IMR-90 (cell line): ENCODE measurements around the gene SMYD2. TPM values are rescaled to one million over a fixed set of nuclear protein-coding genes. Genes with fewer than 3 reads are reported as not detected.

Source experiments
- ATAC-seq: fragments of 200-7000 bp; cut with Tn5 transposase; 2 replicates; pipeline ENCODE4 v1.9.1; 2020; ENCODE audit warnings: low read depth, mild to moderate bottlenecking, moderate library complexity
- BruUV-seq: library from RNA; stranded (reverse); fragments of 400-500 nt; replicated peaks from 2 replicates; lab custom pipeline; 2021; lab: Mats Ljungman, UMichigan
- CTCF ChIA-PET: fragments of 300-600 bp; formaldehyde crosslinking; extraction: SDS; loops from one replicate; lab custom pipeline; 2021; ENCODE audit warnings: antibody characterized with exemption; lab: Yijun Ruan, JAX
- POLR2A ChIA-PET: fragments of 300-600 bp; sonication (Branson Sonifier 250); formaldehyde crosslinking; loops from one replicate; lab custom pipeline; 2022; ENCODE audit warnings: antibody characterized with exemption; ENCODE audit not compliant: unreplicated experiment; lab: Charles Lee
- DNase-seq: peaks from one replicate; pipeline ENCODE4 v3.0.0; 2013
- H2AFZ ChIP-seq: replicated peaks from 2 replicates; pipeline ENCODE3; 2013; ENCODE audit warnings: low read length, mild to moderate bottlenecking; ENCODE audit not compliant: poor library complexity
- H2AK5ac ChIP-seq: 2 replicates; pipeline ENCODE4 v1.6.1; 2013; ENCODE audit warnings: low read depth, low read length, inconsistent platforms
- H2AK9ac ChIP-seq: replicated peaks from 2 replicates; pipeline ENCODE3; 2013; ENCODE audit warnings: mild to moderate bottlenecking, low read depth, low read length, moderate library complexity; ENCODE audit not compliant: poor library complexity
- H2BK120ac ChIP-seq: 2 replicates; pipeline ENCODE4 v1.6.1; 2013; ENCODE audit warnings: low read depth, low read length, inconsistent platforms
- H2BK15ac ChIP-seq: 3 replicates; pipeline ENCODE4 v1.6.1; 2013; ENCODE audit warnings: low read depth, low read length, inconsistent platforms
- H2BK20ac ChIP-seq: 2 replicates; pipeline ENCODE4 v1.6.1; 2013; ENCODE audit warnings: low read depth, mild to moderate bottlenecking, inconsistent platforms, low read length, moderate library complexity
- H2BK5ac ChIP-seq: 2 replicates; pipeline ENCODE4 v1.6.1; 2013; ENCODE audit warnings: mild to moderate bottlenecking, low read depth, low read length, inconsistent platforms; ENCODE audit not compliant: poor library complexity, severe bottlenecking
- H3K14ac ChIP-seq: replicated peaks from 2 replicates; pipeline ENCODE4 v1.6.1; 2013; ENCODE audit warnings: low read depth, low read length, inconsistent platforms
- H3K18ac ChIP-seq: 2 replicates; pipeline ENCODE4 v1.6.1; 2013; ENCODE audit warnings: low read depth, low read length, control low read depth
- H3K23ac ChIP-seq: 2 replicates; pipeline ENCODE4 v1.6.1; 2013; ENCODE audit warnings: low read depth, low read length, inconsistent platforms
- H3K27ac ChIP-seq: 2 replicates; pipeline ENCODE4 v1.5.1; 2013; ENCODE audit warnings: mild to moderate bottlenecking, control low read depth, low read length; ENCODE audit not compliant: insufficient read depth
- H3K27me3 ChIP-seq: 2 replicates; pipeline ENCODE4 v1.6.1; 2013; ENCODE audit warnings: low read length; ENCODE audit not compliant: control insufficient read depth, insufficient read depth
- H3K36me3 ChIP-seq: 2 replicates; pipeline ENCODE4 v1.6.1; 2013; ENCODE audit warnings: low read length, mixed read lengths; ENCODE audit not compliant: control insufficient read depth, insufficient read depth
- H3K4ac ChIP-seq: 2 replicates; pipeline ENCODE4 v1.6.1; 2013; ENCODE audit warnings: low read depth, low read length, inconsistent platforms
- H3K4me1 ChIP-seq: 2 replicates; pipeline ENCODE4 v1.6.1; 2013; ENCODE audit warnings: low read length, mixed read lengths; ENCODE audit not compliant: control insufficient read depth, insufficient read depth
- H3K4me2 ChIP-seq: 2 replicates; pipeline ENCODE4 v1.6.1; 2013; ENCODE audit warnings: low read depth, mild to moderate bottlenecking, control low read depth, low read length, moderate library complexity
- H3K4me3 ChIP-seq: 2 replicates; pipeline ENCODE4 v1.5.1; 2013; ENCODE audit warnings: low read depth, mild to moderate bottlenecking, control low read depth, low read length, moderate library complexity; ENCODE audit not compliant: insufficient read depth
- H3K56ac ChIP-seq: 2 replicates; pipeline ENCODE4 v1.6.1; 2013; ENCODE audit warnings: low read length, inconsistent platforms; ENCODE audit not compliant: insufficient read depth; ENCODE audit errors: extremely low read depth
- H3K79me1 ChIP-seq, 2 experiments: 2 replicates each; pipeline ENCODE4 v1.6.1; 2013; ENCODE audit warnings: low read length in 2 of 2, inconsistent platforms in 1 of 2, low read depth in 1 of 2
- H3K9ac ChIP-seq: 2 replicates; pipeline ENCODE4 v1.6.1; 2013; ENCODE audit warnings: low read depth, low read length, control low read depth
- H3K9me1 ChIP-seq: 2 replicates; pipeline ENCODE4 v1.6.1; 2013; ENCODE audit warnings: low read length, inconsistent platforms; ENCODE audit not compliant: insufficient read depth
- H3K9me3 ChIP-seq: 2 replicates; pipeline ENCODE4 v1.6.1; 2013; ENCODE audit warnings: low read length; ENCODE audit not compliant: control insufficient read depth, insufficient read depth
- H4K20me1 ChIP-seq: 2 replicates; pipeline ENCODE4 v1.6.1; 2013; ENCODE audit warnings: low read length, inconsistent platforms; ENCODE audit not compliant: insufficient read depth
- H4K5ac ChIP-seq: 2 replicates; pipeline ENCODE4 v1.6.1; 2013; ENCODE audit warnings: mild to moderate bottlenecking, low read depth, low read length, control low read depth
- H4K8ac ChIP-seq, 2 experiments: 2 replicates each; pipeline ENCODE4 v1.6.1; 2013; ENCODE audit warnings: low read depth in 2 of 2, low read length in 2 of 2, control low read depth in 1 of 2, inconsistent platforms in 1 of 2
- H4K91ac ChIP-seq: 2 replicates; pipeline ENCODE4 v1.6.1; 2013; ENCODE audit warnings: low read depth, low read length, inconsistent platforms; ENCODE audit not compliant: insufficient read depth
- CEBPB ChIP-seq: IDR thresholded peaks from 2 replicates; pipeline ENCODE4 v1.6.1; 2012; ENCODE audit warnings: low read depth, low read length, improper control_type of control experiment
- CHD1 ChIP-seq: IDR thresholded peaks from 2 replicates; pipeline ENCODE4 v1.6.1; 2012; ENCODE audit warnings: low read depth, low read length, improper control_type of control experiment
- MAFK ChIP-seq: IDR thresholded peaks from 2 replicates; pipeline ENCODE4 v1.6.1; 2012; ENCODE audit warnings: low read depth, low read length, improper control_type of control experiment
- MXI1 ChIP-seq: IDR thresholded peaks from 2 replicates; pipeline ENCODE4 v1.6.1; 2012; ENCODE audit warnings: low read depth, mild to moderate bottlenecking, low read length, moderate library complexity, borderline replicate concordance
- POLR2A ChIP-seq: IDR thresholded peaks from 2 replicates; pipeline ENCODE4 v1.6.1; 2012; ENCODE audit warnings: mild to moderate bottlenecking, low read depth, low read length
- WGBS, 2 experiments: methylation state at CpG; one replicate each; pipeline versions ENCODE4 v1.1.5 to v1.1.7; 2013; ENCODE audit warnings: missing lambda C conversion rate in 2 of 2; ENCODE audit not compliant: insufficient read length in 1 of 2; ENCODE audit errors: extremely low coverage in 2 of 2; 5-methylcytosine and 5-hydroxymethylcytosine counted together
- dilution Hi-C: fragments of 300-500 bp; cut with HindIII; formaldehyde crosslinking; loops from one replicate; pipeline ENCODE4 v1.14.3; 2018; ENCODE audit warnings: low sequenced_read_pairs; ENCODE audit not compliant: unreplicated experiment
- in situ Hi-C: fragments of 300-500 bp; cut with MboI; formaldehyde crosslinking; loops from 3 replicates; pipeline ENCODE4 v1.14.3; 2019; ENCODE audit warnings: low sequenced_read_pairs, inconsistent platforms, mixed read lengths
- intact Hi-C: fragments of 100-400 bp; cut with micrococcal nuclease; formaldehyde crosslinking; loops from 2 replicates; pipeline ENCODE4 v1.10.0; 2022
- polyA plus RNA-seq, 3 experiments: library from polyadenylated mRNA; depleted of rRNA; stranded (reverse); fragments of >200 nt; gene quantifications; 2 replicates each; pipeline ENCODE4 v1.2.3, GENCODE V29; 2012; ENCODE audit warnings: low replicate concordance in 1 of 3
- total RNA-seq: library from RNA; depleted of rRNA; stranded (reverse); fragments of >200 nt; gene quantifications from 2 replicates; pipeline ENCODE4 v1.2.3, GENCODE V29; 2012

The SMYD2 gene
- total and polyA plus RNA-seq, 2 of the 4 experiments (the other 2 are of a cell fraction): 32.7 to 61.7 TPM

- TF ChIP-seq MAFK (no peak), POLR2A (no peak), CHD1 (no peak), CEBPB (no peak), MXI1 (no peak)
- Histone ChIP-seq H3K4ac (no peak overlapping the region), H2BK20ac (no peak overlapping the region), H2BK5ac (no peak overlapping the region), H3K36me3 (peaks cover 3% of the 10 kb centered on the region), H2AK9ac (no peak overlapping the region), H4K8ac (no peak overlapping the region), H3K27ac (no peak overlapping the region), H3K23ac (no peak overlapping the region), H3K56ac (no peak overlapping the region), H2BK15ac (no peak overlapping the region), H3K9ac (no peak overlapping the region), H3K18ac (no peak overlapping the region), H3K4me1 (peaks cover 2% of the 10 kb centered on the region; the same call in 1 of the 2 replicates), H3K14ac (no peak overlapping the region; the same call in 1 of the 2 replicates), H3K4me3 (no peak overlapping the region), H2AK5ac (no peak overlapping the region), H4K5ac (no peak overlapping the region), H3K4me2 (no peak overlapping the region), H3K79me1 (peaks cover 0 to 3% of the 10 kb centered on the region in 2 experiments; a peak in 2 of 4 replicates), H3K9me3 (no peaks in the 10 kb centered on the region), H4K91ac (no peak overlapping the region), H2AFZ (no peak overlapping the region), H3K27me3 (no peaks in the 10 kb centered on the region), H2BK120ac (no peak overlapping the region), H4K20me1 (0 out of 2 replicates have a peak, but pooled peaks cover 4% of the 10 kb centered on the region), H3K9me1 (peaks cover 3% of the 10 kb centered on the region; the same call in 1 of the 2 replicates)
- no peak for ATAC-seq
- ChIA-PET POLR2A (no interaction called here), CTCF (no interaction called here)
- intact Hi-C loops: no loop called here
- no peak for DNase-seq
- dilution Hi-C loops: no loop called here
- BruUV-seq: no TSS peak
- in situ Hi-C loops: no loop called here
- 100% methylated on average over 2 of the region's 5 CpGs; no CpG with 5 or more reads in 1 of the 2 experiments for WGBS, 2 experiments
Measured at GRCh38 chr1:214314178-214314843, 33.4 kb downstream of the SMYD2 start.
